Activated CD8-positive, alpha-beta memory T cell treated with anti-CD3 and anti-CD28 coated beads, Interleukin-2, amount 10 ng/mL, durations not matched to agents 7 days and 5 days (primary cell): Measurements from ENCODE around the gene TSSK6. TPM values are rescaled to one million over a fixed set of nuclear protein-coding genes. Genes with fewer than 3 reads are reported as not detected.
"Not testable (repeated sequence)": the region's sequence is repeated elsewhere in the genome, so short reads cannot be mapped to it uniquely, and the experiment has no call there.

Source experiments
- ATAC-seq: fragments of 150-1000 bp; cut with Tn5 transposase; one replicate; pipeline ENCODE4 v1.10.0; 2021; ENCODE audit warnings: moderate library complexity
- CTCF ChIA-PET: fragments of 350-600 bp; sonication (Branson Sonifier 250); formaldehyde crosslinking; loops from one replicate; lab custom pipeline; 2021; ENCODE audit warnings: antibody characterized with exemption; lab: Charles Lee
- DNase-seq: peaks from one replicate; pipeline ENCODE4 v3.0.0-alpha.2; 2020
- H3K27ac Mint-ChIP-seq: one replicate; pipeline ENCODE4 v1.8.0; 2021; ENCODE audit warnings: mild to moderate bottlenecking, mixed read lengths
- H3K27me3 Mint-ChIP-seq: one replicate; pipeline ENCODE4 v1.8.0; 2021; ENCODE audit warnings: mixed read lengths
- H3K36me3 Mint-ChIP-seq: one replicate; pipeline ENCODE4 v1.8.0; 2021; ENCODE audit warnings: mild to moderate bottlenecking, mixed read lengths
- H3K4me1 Mint-ChIP-seq: one replicate; pipeline ENCODE4 v1.8.0; 2021; ENCODE audit warnings: mixed read lengths
- H3K4me3 Mint-ChIP-seq: one replicate; pipeline ENCODE4 v1.8.0; 2021; ENCODE audit warnings: mild to moderate bottlenecking, moderate library complexity, mixed read lengths
- H3K9me3 Mint-ChIP-seq: one replicate; pipeline ENCODE4 v1.8.0; 2022; ENCODE audit warnings: low read depth, mixed read lengths
- total RNA-seq, 2 experiments: library from RNA; stranded (reverse); gene quantifications; one replicate each; pipeline ENCODE4 v1.2.3, GENCODE V29; 2021

Gene TSSK6
- total RNA-seq, 2 experiments from 2014 or later = 4.2 to 6.3 TPM

GRCh38 chr19:19482809-19483596, 32.3 kb downstream of the TSSK6 start:
- CTCF ChIA-PET = interaction anchor here (1.4 kb wide), 1 partner anchor 103 kb away, joined by 4 read pairs; no protein-coding TSS in a partner anchor
- peaks cover 50% of the 10 kb centered on the region for H3K4me1 Mint-ChIP-seq
- peaks cover 15% of the 10 kb centered on the region for H3K36me3 Mint-ChIP-seq
- no peaks in the 10 kb centered on the region for H3K27me3 Mint-ChIP-seq
- no peak for DNase-seq
- peak overlapping the region; percentile 8 for H3K27ac Mint-ChIP-seq
- no peak for ATAC-seq
- no peak overlapping the region for H3K4me3 Mint-ChIP-seq
- no peaks in the 10 kb centered on the region for H3K9me3 Mint-ChIP-seq

GRCh38 chr19:19480688-19481087, 34.7 kb downstream of the TSSK6 start:
- H3K27me3 Mint-ChIP-seq = no peaks in the 10 kb centered on the region
- H3K4me1 Mint-ChIP-seq = peaks cover 57% of the 10 kb centered on the region
- peaks cover 16% of the 10 kb centered on the region for H3K36me3 Mint-ChIP-seq
- H3K9me3 Mint-ChIP-seq = no peaks in the 10 kb centered on the region
- DNase-seq = no peak
- no peak overlapping the region for H3K4me3 Mint-ChIP-seq
- peak; percentile 59 for ATAC-seq
- CTCF ChIA-PET = interaction anchor here (1.3 kb wide), 1 partner anchor 21 kb away, joined by 3 read pairs; no protein-coding TSS in a partner anchor
- peak overlapping the region; percentile 57 for H3K27ac Mint-ChIP-seq

DNA sequence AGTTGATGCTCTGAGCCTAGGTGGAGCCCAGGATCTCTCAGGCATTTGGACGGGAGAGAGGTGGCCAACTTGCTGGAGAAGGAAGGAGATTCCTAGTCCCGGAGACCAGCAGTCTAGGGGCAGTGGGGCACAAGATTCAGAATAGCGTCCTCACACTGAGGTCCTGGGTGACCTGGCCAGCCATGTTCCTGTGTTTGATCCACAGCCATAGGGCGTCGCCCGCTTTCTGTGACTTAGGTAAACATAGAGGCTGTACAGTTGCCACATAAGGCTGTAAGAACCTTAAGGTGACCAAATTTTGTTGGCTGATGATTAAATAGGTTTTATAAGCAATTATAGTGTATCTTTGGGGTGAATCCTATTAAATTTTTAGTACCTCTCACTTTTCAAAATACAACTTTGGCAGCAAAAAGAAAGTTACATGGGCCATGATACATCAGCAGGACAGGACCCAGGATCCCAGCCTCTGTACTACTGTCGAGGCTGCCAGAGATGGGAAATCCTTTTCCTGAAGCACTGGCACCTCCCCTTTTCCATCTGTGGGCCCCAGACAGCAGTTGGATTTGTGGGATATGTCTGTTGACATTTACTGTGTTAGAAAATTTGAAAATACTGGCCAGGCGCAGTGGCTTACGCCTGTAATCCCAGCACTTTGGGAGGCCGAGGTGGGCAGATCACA, 37.5 kb downstream of the TSSK6 start:
- peaks cover 72% of the 10 kb centered on the region for H3K4me1 Mint-ChIP-seq
- CTCF ChIA-PET = interaction anchor here (1.6 kb wide), 1 partner anchor 73 kb away, joined by 8 read pairs; the partner anchor contains the start of gene GATAD2A
- ATAC-seq (no peak), DNase-seq (no peak)
- no peak overlapping the region for H3K27ac Mint-ChIP-seq
- H3K36me3 Mint-ChIP-seq = peaks cover 32% of the 10 kb centered on the region
- no peaks in the 10 kb centered on the region for H3K27me3 Mint-ChIP-seq
- H3K9me3 Mint-ChIP-seq = no peaks in the 10 kb centered on the region
- no peak overlapping the region for H3K4me3 Mint-ChIP-seq

DNA sequence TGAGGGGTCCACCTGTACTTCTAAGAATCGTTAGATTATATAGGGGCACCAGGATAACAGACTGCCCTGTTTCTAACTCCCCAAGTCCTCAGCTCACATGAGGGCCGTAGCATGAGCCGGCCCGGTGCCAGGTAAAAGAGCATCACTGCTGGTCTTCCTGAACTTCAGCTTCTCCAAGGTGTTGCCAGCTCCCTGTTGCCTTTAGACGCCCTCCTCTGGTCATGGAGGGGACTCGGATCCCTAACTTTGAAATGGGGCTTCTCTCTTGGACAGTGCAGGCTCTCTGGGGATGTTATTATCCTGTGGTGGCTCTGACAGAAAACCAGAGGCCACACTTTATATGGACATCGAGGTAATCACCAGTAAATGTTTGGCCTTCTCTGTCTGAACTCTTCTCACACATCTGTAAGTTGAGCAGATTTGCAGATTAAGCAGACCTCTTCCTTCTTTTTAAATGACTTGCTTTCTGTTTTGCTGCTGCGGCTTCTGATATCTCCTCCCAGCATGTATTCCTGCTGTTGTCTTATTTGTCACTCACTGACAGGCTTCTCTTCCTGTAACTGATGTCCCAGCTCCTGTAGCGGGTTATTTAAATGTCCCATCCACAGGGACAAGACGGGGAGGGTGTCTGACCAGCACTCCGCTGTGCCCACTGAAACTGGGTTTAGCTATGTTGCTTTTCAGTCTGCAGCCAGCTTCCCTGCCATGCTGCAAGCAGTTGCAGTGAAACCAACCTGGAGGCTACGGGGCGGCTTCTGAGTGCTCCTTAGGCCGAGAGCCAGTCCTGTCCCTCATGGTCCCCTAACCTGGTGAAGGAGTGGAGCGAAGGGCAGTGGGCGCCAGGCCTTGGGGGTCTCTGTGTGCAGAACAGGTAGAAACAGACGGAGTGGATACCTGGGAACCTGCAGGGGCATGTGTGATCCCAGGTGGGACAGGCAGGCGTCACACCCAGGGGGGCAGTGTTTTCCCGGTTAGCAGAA, 39.2 kb downstream of the TSSK6 start:
- Mint-ChIP-seq H3K36me3 (peaks cover 39% of the 10 kb centered on the region), H3K27me3 (no peaks in the 10 kb centered on the region), H3K27ac (peak overlapping the region; percentile 60), H3K4me1 (peaks cover 81% of the 10 kb centered on the region), H3K9me3 (no peaks in the 10 kb centered on the region), H3K4me3 (no peak overlapping the region)
- DNase-seq (no peak), ATAC-seq (no peak)
- CTCF ChIA-PET = interaction anchor here (1.0 to 1.9 kb wide), 5 partner anchors 13 to 32 kb away, joined by 3 to 11 read pairs (median 4); no protein-coding TSS in a partner anchor

DNA sequence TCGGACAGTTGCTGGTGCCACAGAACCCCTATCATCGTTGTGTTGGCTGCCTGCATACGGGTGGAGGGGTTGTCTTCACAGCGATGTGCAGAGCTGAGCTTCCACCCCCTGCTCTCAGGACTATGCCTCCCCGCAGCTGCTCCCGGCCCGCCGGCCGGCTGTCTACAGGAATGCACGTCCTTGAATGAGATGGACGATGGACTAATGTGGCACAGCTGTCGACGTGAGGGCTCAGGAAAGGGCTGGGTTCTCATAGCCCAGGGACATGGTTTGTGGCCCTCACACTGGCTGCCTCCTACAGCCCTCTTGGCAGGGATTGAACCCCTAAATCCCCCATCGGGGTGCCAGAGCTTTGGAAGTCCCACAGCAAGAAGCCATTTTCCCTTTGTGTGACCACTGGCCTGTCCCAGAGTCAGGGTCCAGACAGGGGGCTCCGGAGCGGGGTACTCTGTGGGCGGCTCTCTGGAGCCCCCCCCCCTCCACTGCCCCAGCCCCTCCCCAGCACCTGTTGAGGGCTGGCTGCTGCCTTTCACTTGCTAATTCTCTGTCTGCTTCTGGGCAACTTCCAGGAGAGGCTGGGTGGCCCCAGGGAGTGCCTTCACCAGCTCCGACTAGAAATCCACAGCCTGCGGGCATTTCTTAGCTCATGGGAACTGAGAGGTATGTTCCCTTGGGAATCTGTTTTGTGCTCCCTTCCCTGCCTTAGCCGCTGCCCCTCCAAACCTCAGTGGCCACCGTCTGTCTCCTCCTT, 40.2 kb downstream of the TSSK6 start:
- Mint-ChIP-seq H3K4me1 (peaks cover 79% of the 10 kb centered on the region), H3K27me3 (no peaks in the 10 kb centered on the region), H3K9me3 (no peaks in the 10 kb centered on the region), H3K36me3 (peaks cover 44% of the 10 kb centered on the region), H3K27ac (peak overlapping the region; percentile 88), H3K4me3 (no peak overlapping the region)
- DNase-seq = no peak
- ATAC-seq = no peak
- CTCF ChIA-PET = interaction anchor here (1.0 to 1.9 kb wide), 4 partner anchors 14 to 31 kb away, joined by 3 to 11 read pairs (median 4); no protein-coding TSS in a partner anchor

GRCh38 chr19:19472106-19472505, 43.2 kb downstream of the TSSK6 start:
- not testable (repeated sequence) for DNase-seq, H3K4me3 Mint-ChIP-seq, H3K27me3 Mint-ChIP-seq, ATAC-seq
- Mint-ChIP-seq H3K9me3 (peaks cover 16% of the 10 kb centered on the region), H3K4me1 (peaks cover 68% of the 10 kb centered on the region), H3K27ac (peak overlapping the region; percentile 44), H3K36me3 (peaks cover 58% of the 10 kb centered on the region)
- CTCF ChIA-PET = interaction anchor here (1.1 to 2.0 kb wide), 2 partner anchors 12 to 21 kb away, joined by 4 to 6 read pairs; no protein-coding TSS in a partner anchor

DNA sequence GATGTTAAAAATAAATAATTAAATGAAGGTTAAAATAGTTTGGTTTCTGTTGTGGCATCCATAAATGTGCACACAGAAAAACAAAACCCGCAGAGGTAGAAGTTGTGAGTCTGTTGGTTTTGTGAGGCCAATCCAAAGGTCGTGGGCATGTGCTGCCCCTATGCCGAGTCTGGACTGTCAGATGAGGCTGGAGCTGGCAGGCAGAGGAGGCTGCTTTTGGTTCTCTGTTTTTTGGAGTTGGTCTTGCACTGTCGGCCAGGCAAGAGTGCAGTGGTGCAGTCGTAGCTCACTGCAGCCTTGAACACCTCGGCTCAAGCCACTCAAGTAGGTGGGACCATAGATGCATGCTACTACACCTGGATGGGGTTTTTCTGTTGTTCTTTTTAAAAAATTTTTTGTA, 43.7 kb downstream of the TSSK6 start:
- Mint-ChIP-seq H3K4me3 (no peak overlapping the region), H3K27me3 (no peaks in the 10 kb centered on the region), H3K36me3 (peaks cover 62% of the 10 kb centered on the region), H3K9me3 (peaks cover 16% of the 10 kb centered on the region), H3K27ac (peak overlapping the region; percentile 44), H3K4me1 (peaks cover 64% of the 10 kb centered on the region)
- DNase-seq = no peak
- ATAC-seq = no peak
- CTCF ChIA-PET = interaction anchor here (1.1 to 2.0 kb wide), 2 partner anchors 12 to 20 kb away, joined by 4 to 6 read pairs; no protein-coding TSS in a partner anchor

DNA sequence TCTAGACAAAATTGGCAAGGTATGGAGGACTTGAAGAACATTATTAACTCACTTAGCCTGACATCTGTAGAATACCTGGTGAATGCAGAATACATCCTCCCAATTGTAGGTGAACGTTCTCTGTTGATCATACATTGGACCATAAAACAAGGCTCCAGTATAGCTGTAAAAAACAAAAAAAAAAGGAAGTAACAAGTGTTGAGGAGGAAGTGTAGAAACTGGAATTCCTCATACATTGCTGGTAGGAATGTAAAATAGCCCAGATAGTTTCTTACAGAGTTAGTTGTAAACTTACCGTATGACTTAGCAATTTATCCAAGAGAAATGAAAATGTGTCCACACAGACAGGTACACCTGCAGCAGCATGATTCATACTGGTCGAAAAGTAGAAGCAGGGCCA, 44.8 kb downstream of the TSSK6 start:
- Mint-ChIP-seq H3K4me1 (peaks cover 62% of the 10 kb centered on the region), H3K9me3 (peaks cover 21% of the 10 kb centered on the region), H3K4me3 (no peak overlapping the region), H3K27ac (peak overlapping the region; percentile 50), H3K36me3 (peaks cover 71% of the 10 kb centered on the region), H3K27me3 (no peaks in the 10 kb centered on the region)
- DNase-seq (no peak), ATAC-seq (no peak)
- CTCF ChIA-PET = interaction anchor here (0.7 kb wide), 1 partner anchor 1643 kb away, joined by 3 read pairs; no protein-coding TSS in a partner anchor

GRCh38 chr19:19468424-19469050, 46.8 kb downstream of the TSSK6 start:
- DNase-seq (no peak), ATAC-seq (no peak)
- CTCF ChIA-PET = interaction anchor here (3.5 kb wide), 1 partner anchor 21 kb away, joined by 19 read pairs; no protein-coding TSS in a partner anchor
- no peaks in the 10 kb centered on the region for H3K27me3 Mint-ChIP-seq
- H3K4me1 Mint-ChIP-seq = peaks cover 53% of the 10 kb centered on the region
- peaks cover 21% of the 10 kb centered on the region for H3K9me3 Mint-ChIP-seq
- no peak overlapping the region for H3K4me3 Mint-ChIP-seq
- peak overlapping the region; percentile 36 for H3K27ac Mint-ChIP-seq
- peaks cover 75% of the 10 kb centered on the region for H3K36me3 Mint-ChIP-seq

DNA sequence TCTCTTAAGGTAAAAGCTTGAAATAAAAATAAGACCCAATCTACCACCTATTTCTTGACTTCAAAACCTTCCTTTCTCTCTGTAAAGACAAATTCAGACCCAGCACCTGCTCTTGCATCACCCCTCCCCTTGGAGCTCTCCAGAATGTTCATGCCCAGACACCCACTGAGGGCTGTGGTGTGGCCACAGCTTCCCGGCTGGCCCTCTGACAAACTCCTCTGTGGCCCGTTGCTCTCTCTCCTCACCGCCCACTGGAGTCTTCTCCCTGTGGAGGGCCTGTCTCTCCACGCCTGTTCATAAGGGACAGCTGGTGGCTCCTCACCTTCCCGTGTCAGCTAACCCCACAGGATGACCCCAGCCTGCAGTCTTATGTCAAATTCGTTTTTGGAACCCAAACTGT, 49.1 kb downstream of the TSSK6 start:
- no peaks in the 10 kb centered on the region for H3K27me3 Mint-ChIP-seq
- peaks cover 21% of the 10 kb centered on the region for H3K9me3 Mint-ChIP-seq
- ATAC-seq (no peak), DNase-seq (no peak)
- H3K27ac Mint-ChIP-seq = no peak overlapping the region
- peaks cover 65% of the 10 kb centered on the region for H3K36me3 Mint-ChIP-seq
- H3K4me3 Mint-ChIP-seq = no peak overlapping the region
- CTCF ChIA-PET = interaction anchor here (3.5 kb wide), 1 partner anchor 23 kb away, joined by 19 read pairs; no protein-coding TSS in a partner anchor
- peaks cover 51% of the 10 kb centered on the region for H3K4me1 Mint-ChIP-seq

GRCh38 chr19:19465436-19466070, 49.8 kb downstream of the TSSK6 start:
- peaks cover 59% of the 10 kb centered on the region for H3K36me3 Mint-ChIP-seq
- CTCF ChIA-PET = interaction anchor here (3.5 kb wide), 1 partner anchor 24 kb away, joined by 19 read pairs; no protein-coding TSS in a partner anchor
- ATAC-seq = no peak
- no peak overlapping the region for H3K27ac Mint-ChIP-seq
- H3K27me3 Mint-ChIP-seq = no peaks in the 10 kb centered on the region
- no peak overlapping the region for H3K4me3 Mint-ChIP-seq
- H3K4me1 Mint-ChIP-seq = peaks cover 53% of the 10 kb centered on the region
- peaks cover 21% of the 10 kb centered on the region for H3K9me3 Mint-ChIP-seq
- no peak for DNase-seq
